GM18870 (cell line): Measurements from ENCODE around the gene MSRB2.
"Not testable (repeated sequence)": the region's sequence is repeated elsewhere in the genome, so short reads cannot be mapped to it uniquely, and the experiment has no call there.

Source experiments
- ATAC-seq: cut with Tn5 transposase; IDR thresholded peaks from one replicate; pipeline ENCODE4 v1.9.1; 2021; ENCODE audit warnings: moderate library complexity; ENCODE audit not compliant: unreplicated experiment

The MSRB2 gene

DNA sequence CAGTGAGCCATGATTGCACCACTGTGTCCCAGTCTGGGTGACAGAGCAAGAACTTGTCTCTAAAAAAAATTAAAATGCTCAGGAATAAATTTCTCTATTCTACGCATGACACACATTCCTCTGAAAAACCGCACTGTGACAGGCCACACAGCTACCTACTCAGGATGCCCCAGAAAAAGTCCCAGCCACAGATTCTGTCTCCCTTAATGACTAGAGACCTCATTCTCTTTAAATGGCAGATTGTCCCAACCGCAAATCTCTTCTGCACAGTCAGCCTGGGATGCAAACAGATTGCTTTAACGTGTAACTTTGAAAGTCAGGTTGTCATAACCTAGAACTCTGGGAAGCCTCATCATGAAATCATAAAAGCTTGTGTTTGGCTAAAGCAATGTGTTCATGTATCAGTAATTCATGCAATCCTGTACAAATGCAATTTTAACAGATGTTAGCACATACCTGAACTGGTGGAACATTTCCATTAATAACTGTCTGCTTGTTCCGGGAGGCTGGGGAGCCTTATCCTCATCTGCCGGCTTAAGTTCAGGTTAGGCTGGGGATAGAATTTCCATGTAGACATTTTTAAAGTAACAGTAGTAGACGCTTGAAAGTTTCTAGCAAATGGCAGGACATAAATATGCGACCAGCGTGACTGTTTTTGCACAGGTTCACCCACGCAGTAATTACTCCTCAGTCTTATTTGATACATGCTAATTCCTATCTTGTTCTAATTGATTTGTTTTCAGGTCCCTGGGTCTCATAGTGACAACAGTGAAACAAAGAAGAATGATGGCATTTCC, 26.2 kb upstream of the MSRB2 start:
- ATAC-seq: no peak

DNA sequence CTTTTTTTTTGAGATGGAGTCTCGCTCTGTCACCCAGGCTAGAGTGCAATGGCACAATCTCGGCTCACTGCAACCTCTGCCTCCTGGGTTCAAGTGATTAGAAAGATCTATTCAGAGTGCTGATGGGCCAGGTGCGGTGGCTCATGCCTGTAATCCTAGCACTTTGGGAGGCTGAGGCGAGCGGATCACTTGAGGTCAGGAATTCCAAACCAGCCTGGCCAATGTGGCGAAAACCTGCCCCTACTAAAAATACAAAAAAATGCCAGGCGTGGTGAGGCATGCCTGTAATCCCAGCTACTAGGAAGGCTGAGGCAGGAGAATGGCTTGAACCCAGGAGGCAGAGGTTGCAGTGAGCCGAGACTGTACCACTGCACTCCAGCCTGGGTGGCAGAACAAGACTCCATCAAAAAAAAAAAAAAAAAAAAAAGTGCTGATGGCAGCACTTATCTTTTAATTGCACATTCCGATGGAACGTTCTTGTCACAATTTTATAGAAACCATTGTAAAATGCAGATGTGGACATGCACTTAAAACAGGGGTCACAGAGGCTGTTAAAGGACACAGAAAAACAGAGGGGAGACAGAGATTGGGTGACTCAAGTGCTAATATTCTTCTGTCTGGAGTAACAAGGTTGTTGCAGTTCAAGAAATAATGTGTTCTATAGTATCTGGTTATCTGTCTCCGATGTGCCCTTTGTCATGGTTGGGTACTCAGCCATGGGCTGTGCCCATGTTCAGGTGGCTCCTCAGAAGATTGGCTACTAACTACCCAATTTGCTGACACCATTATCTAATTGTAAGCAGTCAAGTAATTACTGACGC, 25.1 kb upstream of the MSRB2 start:
- ATAC-seq: not testable (repeated sequence)

DNA sequence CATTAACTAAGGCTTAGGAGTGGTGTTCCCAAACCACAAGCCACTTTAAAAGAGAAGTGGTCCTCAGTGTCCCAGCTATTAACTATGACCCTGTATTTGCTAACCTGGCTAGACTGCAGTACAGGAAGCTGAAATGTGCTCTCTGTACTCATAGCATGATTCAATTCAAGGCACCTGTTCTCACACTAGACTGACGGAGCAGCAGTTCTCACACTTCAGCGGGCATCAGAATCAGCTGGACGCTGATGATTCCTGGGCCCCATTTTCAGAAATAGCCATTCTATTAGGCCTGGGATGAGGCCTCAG, 24.5 kb upstream of the MSRB2 start:
- ATAC-seq: no peak

DNA sequence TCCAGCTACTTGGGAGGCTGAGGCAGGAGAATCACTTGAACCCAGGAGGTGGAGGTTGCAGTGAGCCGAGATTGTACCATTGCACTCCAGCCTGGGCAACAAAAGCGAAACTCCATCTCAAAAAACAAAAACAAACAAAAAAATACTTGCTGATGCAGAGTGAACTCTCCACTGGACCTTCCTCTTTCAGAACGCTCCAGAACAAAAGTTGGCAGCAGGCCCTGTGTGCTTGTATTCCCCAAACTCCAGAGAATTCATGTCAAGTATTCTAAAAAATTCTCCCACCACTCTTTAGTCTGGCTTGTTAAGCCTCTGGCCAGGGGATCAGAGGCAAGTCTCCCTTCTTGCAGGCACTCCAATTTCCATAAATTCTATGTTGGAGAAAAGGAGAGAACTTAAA, 22.8 kb upstream of the MSRB2 start:
- ATAC-seq: not testable (repeated sequence)

DNA sequence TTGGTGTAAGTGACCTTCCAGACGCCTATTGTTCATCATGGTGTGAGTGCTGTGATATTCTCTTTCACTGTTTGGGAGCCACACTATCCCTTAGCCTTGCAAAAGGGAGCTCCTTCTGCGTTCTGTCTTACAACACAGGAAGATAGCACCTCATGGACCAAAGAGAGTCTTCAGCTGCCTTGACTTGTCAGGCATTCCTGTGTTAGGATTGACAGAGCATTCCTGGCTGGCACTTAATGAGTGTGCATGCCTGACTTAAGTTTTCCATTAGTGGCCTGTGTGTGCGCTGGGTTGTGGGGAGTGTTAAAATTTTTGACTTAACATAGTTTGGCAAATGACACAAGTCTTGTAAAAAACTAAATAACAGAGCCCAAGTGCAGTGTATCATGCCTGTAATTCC, 21.9 kb upstream of the MSRB2 start:
- ATAC-seq: no peak

DNA sequence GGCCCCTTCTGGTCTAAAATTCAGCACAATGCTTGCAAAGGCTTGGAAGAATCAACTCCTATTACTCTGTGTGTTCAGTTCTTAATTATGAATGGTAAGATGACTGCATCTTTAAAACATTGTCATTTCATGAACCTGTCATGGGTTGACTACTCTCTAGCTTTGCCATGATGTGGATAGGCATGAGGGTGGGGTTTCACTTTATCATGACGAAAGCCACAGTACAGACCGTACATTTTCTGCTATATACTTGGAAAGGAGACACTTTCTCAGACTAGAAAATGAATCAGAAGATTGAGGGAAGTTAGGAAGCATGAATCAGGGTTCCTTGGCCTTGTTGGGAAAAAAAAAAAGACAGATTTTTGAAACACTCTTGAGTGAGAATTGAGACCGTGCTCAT, 19.7 kb upstream of the MSRB2 start:
- no peak for ATAC-seq

DNA sequence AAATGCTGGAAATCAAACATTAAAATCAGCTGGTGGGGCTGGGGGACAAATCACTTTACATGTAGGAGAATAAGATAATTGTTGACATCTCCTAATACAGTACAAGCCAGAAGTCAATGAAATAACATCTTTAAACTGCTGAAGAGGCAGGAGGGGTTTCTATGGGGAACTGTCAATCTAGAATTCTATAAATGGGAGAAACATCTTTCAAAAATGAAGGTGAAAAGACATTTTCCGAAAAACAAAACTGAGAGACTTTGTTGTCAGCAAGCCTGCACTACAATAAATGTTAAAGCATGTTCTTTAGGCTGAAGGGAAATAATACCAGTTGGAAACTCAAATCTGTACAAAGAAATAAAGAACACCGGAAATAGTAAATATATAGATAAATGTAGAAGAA, 17.3 kb upstream of the MSRB2 start:
- no peak for ATAC-seq

DNA sequence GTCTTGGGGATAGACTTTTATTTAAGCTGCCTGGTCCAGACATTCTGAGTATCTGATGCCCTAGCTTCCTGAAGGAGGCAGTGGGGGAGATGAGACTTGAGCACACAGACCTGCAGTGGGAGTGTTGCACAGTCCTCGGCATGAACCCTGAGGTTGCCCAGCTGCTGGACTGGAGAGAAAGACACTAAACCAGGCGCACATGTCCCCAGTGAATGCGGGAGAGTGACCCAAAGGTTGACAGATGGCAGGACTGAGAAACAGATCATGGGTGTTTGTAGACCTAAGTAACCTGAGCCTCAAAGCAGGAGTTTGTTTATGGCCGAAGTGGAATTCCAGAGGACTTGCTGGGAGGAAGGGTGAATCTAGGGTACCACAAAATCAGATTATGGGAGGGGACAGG, 15.7 kb upstream of the MSRB2 start:
- ATAC-seq: no peak

DNA sequence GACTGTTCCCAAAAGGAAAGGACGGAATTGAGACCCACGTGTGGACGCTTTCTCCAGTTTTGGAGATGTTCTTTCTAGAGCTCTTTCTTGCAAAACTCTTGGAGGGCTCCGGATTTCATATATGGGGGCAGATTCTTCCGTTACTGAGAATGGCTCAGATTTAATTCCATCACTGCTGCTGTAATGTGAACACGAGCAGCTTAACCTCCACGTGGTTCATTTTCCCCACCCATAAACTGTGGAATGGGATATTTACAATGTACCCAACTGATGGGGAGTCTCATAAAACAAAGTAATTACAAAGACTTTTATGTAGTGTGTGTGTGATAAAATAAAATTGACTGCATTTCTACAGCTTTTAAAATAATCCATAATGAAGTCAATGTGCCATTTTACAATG, 15.1 kb upstream of the MSRB2 start:
- ATAC-seq: no peak

DNA sequence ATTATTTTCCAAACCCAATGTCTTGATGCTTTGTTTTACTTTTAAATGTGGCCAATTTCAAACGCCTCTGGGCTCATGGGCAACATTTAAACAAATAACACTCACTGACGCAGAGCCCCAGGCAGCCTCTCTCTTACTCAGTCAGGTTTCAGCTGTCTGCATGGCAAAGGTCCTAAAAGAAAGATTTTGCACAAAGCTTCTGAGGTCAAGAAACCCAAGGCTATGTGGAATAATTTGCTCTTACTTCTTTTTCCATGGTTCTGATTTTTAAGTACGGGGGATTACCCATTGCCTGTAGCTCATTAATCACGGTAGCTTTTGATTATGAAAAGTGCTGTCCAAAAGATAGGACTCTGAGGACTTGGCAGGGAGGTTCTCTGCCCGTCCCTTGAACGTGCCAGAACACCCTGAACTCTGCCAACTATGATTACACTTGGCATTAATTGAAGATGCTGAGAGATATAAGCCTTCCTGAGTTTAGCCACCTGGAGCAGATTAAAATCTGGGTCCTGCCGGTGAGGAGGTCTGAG, 14.1 kb upstream of the MSRB2 start:
- no peak for ATAC-seq

DNA sequence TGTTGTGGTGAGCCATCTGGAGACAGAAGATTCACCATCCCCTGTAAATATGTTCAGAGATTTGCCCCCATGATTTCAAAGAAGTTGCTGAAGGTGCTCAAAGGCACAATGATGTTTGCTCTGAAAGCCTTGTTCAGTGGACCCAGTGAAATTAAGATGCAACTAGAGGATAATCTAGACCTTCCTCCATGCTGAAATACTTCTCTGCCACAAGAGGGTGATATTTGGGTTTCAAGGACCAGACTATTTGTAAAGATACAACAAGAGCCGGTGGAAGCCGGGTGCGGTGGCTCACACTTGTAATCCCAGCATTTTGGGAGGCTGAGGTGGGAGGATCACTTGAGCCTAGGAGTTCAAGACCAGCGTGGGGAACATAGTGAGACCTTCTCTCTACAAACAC, 13.5 kb upstream of the MSRB2 start:
- ATAC-seq: no peak

DNA sequence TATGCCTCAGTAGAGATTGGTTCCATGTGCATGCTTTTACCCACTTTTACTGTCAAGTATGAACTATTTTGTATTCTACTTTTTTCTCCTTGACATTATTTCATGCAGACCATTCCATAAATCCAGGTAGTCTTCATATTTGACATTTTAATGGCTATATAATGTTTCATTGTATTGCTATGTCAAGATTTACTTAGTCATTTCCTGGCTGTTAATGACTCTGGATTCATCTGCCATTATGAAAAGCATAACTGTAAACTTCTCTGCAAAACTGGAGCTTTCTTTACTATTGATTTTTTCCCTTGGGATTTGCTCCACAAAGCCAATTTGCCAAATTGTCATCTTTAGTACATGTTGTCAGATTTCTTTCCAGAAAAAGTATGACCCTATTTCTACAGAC, 6.8 kb upstream of the MSRB2 start:
- ATAC-seq: no peak

DNA sequence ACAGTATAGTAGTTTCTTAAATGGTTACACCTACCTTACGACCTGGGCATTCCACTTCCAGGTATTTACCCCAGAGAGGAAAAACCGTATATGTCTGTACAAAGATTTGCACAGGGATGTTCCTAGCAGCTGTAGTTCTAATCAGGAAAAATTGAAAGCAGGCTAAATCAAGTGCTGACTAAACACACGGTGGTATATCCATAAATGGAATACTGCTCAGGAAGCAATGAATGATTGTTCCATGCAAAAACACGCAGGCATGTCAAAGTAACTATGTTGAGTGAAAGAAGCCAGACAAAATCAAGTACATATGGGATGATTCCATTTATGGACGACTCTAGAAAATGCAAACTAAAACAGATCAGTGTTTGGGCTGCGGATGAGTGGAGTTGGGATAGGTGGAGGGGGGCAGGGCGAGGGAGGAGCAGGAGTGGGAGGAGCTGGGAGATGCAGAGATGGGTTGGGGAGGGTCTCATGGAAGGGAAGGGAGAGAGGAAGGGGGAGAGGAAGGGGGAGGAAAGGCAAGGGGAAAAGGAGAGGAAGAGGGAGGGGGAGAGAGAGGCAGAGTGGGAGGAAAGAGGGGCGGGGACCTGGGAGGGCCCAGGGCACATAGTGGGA, 484 bp upstream of the MSRB2 start:
- no peak for ATAC-seq

DNA sequence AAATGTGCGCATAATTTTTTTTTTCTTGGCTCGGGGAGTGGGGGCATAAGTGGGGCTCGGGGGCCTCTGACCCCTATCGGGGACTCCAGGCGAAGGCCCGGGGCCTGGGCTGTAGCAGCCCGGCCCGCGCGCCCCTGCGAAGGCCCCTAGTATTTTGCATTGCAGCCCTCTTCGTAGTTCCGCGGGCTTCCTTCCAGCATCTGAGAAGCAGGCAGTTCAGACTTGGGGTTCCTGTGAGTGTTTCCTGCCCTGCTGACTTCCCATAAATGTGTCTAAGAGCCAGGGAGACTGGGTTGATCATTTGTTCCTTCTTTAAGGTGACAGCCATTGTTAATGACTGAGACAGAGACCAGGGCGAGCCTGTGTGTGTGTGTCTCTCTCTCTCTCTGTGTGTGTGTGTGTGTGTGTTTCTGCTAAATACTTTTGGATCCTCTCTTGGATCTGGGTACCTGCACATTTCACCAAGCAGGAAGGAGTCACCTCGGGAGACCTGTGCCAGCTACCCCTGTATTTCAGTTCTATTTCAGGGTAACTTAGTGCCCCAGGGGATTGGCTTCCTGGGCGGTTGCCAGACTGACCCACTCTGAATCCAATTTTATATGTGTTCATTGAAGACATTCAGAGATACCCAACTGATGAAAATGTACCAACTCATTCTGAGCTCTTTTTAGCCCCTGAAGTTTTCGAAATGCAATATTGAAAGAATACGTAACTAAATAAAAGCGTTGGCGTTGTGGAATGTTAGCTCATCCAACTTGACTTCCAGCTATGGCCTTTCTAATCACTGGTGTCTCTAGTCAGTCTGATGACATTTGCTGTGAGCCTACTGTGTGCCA, 805 bp downstream of the MSRB2 start:
- peak; percentile 50 for ATAC-seq

DNA sequence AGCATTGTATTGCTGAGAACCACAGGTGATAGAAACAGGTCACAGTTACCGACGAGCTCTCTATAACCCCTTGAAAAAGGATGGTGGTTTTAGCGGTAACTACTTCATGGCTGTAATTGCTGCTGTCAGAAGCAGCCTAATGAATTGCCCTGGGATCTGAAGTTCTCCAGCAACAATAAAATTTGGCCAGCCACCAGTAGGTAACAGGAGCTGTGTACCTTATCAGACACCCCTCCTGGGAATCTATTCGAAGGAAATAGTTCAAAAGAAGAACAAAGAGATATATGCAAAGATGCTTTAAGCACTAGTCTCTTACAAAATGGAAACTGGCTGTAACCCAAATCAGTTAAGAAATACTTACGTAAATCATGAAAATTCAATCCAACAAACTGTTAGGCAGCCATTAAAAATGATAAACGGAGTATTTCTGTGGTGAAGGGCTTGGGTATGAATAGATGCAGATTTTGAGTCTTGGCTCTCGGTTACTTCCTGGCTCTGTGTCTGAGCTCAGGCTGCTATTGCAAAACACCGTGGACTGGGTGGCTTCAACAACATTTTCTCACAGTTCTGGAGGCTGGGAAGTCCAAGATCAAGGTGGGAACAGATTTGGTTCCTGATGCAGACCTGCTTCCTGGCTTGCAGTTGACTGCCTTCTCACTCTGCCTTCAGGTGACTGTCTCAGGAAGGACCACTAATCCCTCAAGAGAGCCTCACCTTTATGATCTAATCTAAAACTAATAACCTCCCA, 1.6 kb downstream of the MSRB2 start:
- ATAC-seq: no peak

DNA sequence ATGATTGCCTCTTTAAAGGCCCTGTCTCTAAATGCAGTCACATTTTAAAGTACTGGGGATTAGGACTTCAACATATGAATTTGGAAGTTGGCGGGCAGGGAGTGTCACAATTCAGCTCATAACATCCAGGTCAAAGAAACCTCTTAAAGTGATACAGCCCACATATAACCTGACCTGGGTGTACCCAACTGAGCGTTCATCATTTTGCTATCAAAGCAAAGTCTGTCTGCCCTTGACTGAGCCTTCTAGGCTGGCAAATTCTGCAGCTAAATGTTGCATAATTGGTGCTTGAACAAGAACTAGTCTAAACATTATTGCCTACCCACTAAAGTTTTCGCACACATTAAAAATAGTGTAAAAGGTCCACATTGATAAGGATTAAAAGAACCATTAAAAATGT, 3.7 kb downstream of the MSRB2 start:
- no peak for ATAC-seq

DNA sequence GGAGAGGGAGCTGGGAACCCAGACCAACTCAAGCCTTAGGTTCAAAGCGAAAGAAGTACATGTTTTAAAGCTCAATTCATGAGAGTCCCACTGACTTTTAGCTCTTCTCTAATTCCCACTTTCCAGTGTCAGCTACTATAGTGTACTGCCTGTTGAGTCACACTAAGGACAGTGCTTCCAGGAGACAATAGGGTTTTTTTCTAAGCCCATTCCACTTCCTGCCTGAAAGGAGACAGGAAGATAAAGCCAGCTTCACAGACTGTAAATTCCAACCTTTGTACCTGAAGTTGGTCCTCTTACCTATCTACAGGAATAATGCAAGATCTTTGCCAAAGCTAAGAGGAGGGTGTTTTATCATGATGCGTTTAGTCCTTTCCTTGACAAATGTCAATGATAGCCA, 4.4 kb downstream of the MSRB2 start:
- ATAC-seq: no peak

DNA sequence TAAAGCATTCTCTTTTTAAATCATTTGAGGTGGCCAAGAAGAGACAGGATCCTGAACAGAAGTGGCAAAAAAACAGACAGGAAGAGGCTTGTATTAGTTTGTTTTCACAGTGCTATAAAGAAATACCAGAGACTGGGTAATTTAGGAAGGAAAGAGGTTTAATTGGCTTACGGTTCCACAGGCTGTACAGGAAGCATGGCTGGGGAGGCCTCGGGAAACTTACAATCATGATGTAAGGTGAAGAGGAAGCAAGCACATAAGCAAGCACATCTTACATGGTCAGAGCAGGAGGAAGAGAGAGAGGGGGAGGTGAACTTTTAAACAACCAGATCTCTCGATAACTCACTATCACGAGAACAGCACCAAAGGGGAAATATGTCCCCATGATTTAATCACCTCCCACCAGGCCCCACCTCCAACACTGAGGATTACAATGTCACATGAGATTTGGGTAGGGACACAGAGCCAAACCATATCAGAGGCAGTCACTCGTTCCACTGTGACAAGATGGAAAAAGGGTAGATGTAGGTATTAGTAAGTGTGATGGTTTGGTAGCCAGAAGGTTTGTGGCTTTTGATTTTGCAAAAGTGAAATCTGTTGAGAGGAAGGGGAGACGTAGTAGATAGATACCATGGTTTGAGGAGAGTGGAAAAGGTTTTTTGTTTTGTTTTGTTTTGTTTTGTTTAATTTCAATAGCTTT, 5.1 kb downstream of the MSRB2 start:
- no peak for ATAC-seq

DNA sequence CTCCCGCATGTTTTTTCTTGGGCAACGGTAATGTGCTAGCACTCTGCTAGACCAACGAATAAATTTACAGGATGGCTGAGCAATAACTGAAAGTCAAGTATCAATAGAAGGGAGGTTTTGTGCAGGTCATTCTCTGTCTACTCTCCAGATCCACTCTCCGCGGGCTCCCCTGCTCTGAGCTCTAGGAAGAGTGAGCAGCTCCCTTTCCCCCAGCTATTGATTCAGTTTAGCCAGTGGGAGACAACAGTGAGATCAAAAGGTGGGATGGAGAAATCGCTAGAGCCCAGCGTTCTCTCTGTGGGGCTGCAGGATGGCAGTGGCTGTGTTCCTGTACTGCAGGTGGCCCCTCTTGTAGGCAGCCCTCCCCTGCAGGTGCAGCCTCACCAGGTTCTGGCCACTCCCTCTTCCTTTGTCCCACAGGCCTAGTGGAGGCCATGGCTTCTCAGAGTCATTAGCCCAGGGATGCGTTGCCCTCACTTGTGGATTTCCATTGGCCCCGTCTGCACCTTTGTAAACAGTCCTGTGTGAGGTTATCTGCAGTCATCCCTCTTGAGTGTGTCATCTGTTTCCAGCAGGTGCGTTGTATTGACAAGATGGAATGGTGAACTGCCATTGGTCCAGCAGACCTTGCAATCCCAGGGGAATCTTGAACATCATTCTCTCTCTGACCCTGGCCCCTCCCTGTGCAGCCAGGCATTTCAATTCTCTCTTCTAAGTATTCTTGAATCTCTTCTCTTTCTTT, 11.1 kb downstream of the MSRB2 start:
- ATAC-seq: no peak
